Ramos (cell line): ENCODE measurements around the gene IRGQ.

Source experiments
- in situ Hi-C: fragments of 300-500 bp; cut with MboI; formaldehyde crosslinking; loops from one replicate; pipeline ENCODE4 v1.14.3; 2022; ENCODE audit warnings: low sequenced_read_pairs; ENCODE audit not compliant: unreplicated experiment

The IRGQ gene

GRCh38 chr19:43575156-43575950 lies 20.6 kb downstream of the IRGQ start, which contains the start of the genes PINLYP and XRCC1:
TSS of gene PINLYP (plus strand) at chr19:43575801. CDS start at chr19:43577192, 1,391 bp downstream.
TSS of gene XRCC1 (minus strand) at chr19:43575527. CDS start at chr19:43575458, 69 bp downstream.
- in situ Hi-C loops, result no loop called here

GRCh38 chr19:43574424-43575155 lies 21.3 kb downstream of the IRGQ start:
- in situ Hi-C loops, result no loop called here

GRCh38 chr19:43572171-43572588 lies 23.8 kb downstream of the IRGQ start:
- in situ Hi-C loops, result no loop called here

GRCh38 chr19:43570174-43570791 lies 25.7 kb downstream of the IRGQ start:
- in situ Hi-C loops, result no loop called here

GRCh38 chr19:43569657-43570056 lies 26.3 kb downstream of the IRGQ start:
- in situ Hi-C loops, result no loop called here

- in situ Hi-C loops, result no loop called here
Observed at GRCh38 chr19:43564800-43565199, 31.1 kb downstream of the IRGQ start.

- in situ Hi-C loops, result no loop called here
Observed at GRCh38 chr19:43563816-43564457, 32.0 kb downstream of the IRGQ start.

- in situ Hi-C loops, result no loop called here
Observed at GRCh38 chr19:43562698-43563241, 33.2 kb downstream of the IRGQ start.

- in situ Hi-C loops, result no loop called here
Observed at GRCh38 chr19:43562226-43562697, 33.7 kb downstream of the IRGQ start.

- in situ Hi-C loops, result no loop called here
Observed at GRCh38 chr19:43561139-43561970, 34.6 kb downstream of the IRGQ start.

- in situ Hi-C loops, result no loop called here
Observed at GRCh38 chr19:43560687-43561086, 35.2 kb downstream of the IRGQ start.

- in situ Hi-C loops, result no loop called here
Observed at GRCh38 chr19:43555185-43555770, 40.7 kb downstream of the IRGQ start.

GRCh38 chr19:43554317-43554895 lies 41.5 kb downstream of the IRGQ start:
- in situ Hi-C loops, result no loop called here

GRCh38 chr19:43553656-43554055 lies 42.3 kb downstream of the IRGQ start:
- in situ Hi-C loops, result no loop called here

GRCh38 chr19:43552616-43553015 lies 43.3 kb downstream of the IRGQ start:
- in situ Hi-C loops, result no loop called here

GRCh38 chr19:43552198-43552450 lies 43.8 kb downstream of the IRGQ start:
- in situ Hi-C loops, result no loop called here

- in situ Hi-C loops, result no loop called here
Observed at GRCh38 chr19:43551399-43552197, 44.3 kb downstream of the IRGQ start.

- in situ Hi-C loops, result no loop called here
Observed at GRCh38 chr19:43548706-43549105, 47.2 kb downstream of the IRGQ start.
